ENCODE measurements around the gene HDAC4.

DNA sequence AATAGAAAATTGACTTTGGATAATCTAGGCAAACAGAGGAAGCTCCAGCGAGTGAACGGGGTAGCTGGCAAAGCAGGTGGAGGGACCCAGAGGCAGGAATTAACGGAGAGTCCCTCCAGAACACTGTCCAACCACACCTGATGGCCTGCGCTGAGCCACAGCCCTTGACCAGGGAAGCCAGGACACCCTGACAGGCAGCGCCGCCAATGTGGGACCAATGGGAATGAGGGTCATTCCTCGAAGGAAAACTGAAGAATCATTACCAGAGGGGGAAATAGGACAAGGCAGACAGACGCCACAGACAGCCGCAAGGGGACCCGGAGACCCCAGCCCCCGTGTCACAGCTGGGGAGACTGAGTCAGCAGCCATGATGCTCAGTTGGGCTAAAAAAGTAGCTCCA lies 40.8 kb downstream of the HDAC4 start:
- TF ChIP-seq, protein P1, sequence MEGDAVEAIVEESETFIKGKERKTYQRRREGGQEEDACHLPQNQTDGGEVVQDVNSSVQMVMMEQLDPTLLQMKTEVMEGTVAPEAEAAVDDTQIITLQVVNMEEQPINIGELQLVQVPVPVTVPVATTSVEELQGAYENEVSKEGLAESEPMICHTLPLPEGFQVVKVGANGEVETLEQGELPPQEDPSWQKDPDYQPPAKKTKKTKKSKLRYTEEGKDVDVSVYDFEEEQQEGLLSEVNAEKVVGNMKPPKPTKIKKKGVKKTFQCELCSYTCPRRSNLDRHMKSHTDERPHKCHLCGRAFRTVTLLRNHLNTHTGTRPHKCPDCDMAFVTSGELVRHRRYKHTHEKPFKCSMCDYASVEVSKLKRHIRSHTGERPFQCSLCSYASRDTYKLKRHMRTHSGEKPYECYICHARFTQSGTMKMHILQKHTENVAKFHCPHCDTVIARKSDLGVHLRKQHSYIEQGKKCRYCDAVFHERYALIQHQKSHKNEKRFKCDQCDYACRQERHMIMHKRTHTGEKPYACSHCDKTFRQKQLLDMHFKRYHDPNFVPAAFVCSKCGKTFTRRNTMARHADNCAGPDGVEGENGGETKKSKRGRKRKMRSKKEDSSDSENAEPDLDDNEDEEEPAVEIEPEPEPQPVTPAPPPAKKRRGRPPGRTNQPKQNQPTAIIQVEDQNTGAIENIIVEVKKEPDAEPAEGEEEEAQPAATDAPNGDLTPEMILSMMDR (IDR thresholded peaks at IDR 0.05) = no peak
- no peak for TF ChIP-seq EZH2 (IDR thresholded peaks at IDR 0.05; ENCODE audit: borderline replicate concordance, insufficient read depth, low read depth, low read length, poor library complexity, severe bottlenecking)
